NCI-H82 (cell line): ENCODE measurements around the gene FAM124B.

ENCODE experiments used
- DNase-seq: peaks from one replicate; lab custom pipeline; 2025; lab: John Stamatoyannopoulos, UW

The FAM124B gene

DNA sequence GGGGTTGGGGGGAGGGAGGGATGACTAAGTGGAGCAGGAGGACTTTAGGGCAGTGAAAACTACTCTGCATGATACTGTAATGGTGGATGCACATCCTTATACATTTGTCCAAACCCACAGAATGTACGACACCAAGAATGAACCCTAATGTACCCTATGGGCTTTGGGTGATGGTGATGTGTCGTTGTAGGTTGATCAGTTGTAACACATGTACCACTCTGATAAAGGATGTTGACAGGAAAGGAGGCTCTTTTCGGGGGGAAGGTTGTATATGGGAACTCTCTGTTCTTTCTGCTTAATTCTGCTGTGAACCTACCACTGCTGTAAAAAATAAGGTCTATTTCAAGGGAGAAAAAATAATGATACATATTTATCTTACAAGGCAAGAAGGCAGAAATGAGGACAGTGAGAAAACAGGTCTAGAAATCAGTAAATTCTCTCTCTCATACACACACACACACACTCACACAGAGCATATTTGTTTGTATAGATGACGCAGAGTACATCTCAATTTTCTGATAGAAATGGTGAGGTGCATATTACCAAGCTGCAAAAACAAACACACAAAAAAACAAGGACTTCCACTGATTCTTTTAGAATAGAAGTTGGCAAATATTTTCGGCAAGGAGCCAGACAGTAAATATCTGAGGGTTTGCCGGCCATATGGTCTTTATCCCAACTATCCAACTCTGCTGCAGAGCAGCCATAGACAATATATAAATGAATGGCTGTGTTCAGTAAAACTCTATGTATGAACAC is 20.2 kb downstream of the FAM124B start:
- no peak for DNase-seq

DNA sequence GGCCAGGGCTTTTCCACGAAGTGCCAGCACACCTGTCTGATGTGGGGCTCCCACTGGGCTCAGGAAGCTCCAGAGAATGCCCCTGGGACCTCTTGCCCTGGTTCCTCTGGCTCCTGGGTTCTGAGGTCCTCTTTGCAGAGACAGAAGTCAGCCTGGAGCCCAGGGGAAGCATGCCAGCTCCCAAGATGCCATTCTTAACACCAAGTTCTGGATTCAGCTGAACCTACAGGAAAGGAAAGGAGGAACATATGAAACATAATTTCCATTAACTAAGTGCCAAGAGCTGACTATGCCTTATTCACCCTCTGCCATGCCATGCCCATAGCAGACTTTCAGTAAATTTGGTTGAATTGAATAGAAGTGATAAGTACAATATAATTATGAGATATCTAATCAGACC is 21.9 kb downstream of the FAM124B start:
- DNase-seq, result no peak

DNA sequence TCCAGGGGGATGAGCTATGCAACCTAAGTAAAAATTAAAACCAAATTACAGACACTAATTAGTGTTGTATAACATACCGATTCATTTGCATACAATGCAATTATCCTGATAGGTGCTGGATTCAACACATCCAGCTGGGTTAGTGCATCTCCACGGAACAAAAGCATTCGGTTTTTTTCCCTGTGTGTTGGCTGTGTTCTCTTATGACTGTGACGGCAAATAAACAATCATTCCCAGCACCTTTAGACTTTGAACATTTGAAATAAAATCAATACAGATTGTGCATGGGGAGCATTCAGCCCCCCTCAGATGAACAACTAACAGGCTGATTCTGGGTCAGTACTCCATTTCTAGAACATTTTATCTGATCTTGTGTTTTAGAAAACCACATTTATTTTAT is 22.7 kb downstream of the FAM124B start:
- no peak for DNase-seq

DNA sequence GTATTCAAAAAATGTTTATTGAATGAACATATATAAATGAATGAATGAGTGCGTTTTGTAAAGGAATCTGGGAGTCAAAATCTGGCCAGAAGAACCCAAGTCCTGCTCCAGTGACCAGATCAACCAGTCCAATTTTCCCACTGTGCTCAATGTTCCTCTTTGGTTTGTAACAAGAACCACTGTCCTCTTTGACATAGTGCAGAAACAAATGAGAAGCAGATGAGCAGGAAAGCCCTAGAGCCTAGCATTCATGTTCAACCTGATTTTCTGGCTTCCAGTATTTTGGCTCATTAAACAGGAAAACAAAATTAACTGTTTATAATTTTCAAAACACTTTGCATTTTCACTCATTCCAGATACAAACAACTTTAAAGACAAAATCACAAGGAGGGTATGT is 23.2 kb downstream of the FAM124B start:
- no peak for DNase-seq

DNA sequence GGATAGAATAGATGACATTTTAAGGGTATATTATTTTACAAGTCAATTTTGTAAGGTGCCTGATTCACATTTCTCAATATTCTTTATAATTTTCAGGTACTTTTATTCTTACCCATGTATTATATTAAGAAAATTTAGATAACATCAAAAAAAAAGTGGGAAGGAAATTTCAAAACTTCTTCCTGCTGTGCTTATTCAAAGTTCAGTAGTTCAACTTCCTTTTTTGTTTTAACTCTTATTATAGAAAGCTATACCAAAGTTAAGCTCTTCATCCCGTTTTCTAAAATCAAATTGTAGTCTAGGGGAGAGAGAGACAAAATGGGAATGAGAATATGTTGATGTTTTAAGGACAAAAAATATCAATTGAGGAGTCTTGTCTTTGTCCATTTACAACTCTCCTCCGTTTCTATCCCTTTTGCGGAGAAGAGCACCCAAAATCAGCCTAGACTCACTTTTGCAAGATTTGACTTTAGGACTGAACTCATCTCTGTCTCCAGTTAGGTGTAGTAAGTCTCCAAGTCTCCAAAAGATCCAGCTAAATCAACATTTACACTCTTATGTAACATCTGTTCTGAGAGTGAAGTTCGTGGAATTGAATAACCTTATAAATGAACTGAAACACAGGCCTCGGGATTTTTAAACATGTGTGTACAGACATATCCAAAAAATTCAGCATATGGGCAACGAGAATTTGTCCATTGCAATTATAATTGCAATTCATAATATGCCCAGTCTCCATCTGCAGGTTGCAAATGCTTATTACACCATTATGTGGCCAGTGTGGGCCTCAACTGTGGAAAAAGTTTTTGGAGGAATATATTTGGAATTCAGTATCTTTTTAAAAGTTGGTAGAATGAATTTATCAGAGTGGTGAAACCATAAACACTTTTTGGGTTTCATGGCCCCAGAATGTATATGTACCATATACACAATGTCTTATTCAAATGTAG is 23.9 kb downstream of the FAM124B start:
- DNase-seq, result no peak

DNA sequence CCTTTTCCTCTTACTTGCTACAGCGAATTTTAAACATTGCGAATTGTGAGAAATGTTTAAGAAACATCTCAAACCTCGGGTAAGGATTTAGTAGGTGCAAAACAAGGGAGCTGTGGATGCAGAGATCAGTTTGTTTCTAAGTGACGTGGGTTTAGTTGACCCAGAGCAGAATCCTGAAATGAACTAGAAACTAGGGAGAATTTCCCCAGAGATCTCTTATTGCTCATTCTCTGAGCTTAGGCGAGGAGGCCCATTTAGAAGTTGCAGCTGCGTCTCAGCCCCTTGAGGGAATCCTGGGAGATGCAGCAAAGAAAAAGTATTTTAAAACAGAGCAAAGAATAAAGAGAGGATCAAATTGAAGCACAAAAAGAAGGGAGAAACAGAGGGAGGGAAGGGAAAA is 29.3 kb downstream of the FAM124B start:
- no peak for DNase-seq

DNA sequence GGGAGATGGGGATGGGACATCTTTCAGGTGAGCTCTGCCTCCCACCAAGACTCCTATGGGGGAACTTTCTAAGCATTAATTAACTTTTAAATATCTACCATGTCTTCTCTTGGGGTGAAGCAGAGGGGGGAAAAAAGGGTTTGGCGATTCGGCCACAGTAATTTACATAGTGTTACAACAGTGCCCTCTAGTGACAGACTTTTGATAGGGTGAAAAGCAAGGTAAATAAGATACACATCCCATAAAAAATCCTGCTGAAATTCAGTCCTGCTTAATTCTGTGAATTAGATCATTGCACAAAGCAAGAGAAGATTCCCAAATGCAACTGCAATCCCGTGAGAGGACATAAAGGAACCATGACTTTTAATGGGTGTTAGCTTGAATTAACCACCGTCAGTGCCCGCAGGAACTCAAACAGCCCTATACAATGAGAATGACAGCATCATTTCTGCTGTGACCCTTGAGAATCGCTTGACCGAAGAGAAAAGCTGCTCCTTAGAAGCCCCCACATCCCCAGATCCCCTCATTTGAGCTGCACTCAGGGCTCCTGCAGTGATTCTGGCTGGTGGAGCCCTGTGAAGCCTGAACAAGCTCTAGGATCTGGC is 32.8 kb downstream of the FAM124B start:
- DNase-seq, result peak; percentile 83

DNA sequence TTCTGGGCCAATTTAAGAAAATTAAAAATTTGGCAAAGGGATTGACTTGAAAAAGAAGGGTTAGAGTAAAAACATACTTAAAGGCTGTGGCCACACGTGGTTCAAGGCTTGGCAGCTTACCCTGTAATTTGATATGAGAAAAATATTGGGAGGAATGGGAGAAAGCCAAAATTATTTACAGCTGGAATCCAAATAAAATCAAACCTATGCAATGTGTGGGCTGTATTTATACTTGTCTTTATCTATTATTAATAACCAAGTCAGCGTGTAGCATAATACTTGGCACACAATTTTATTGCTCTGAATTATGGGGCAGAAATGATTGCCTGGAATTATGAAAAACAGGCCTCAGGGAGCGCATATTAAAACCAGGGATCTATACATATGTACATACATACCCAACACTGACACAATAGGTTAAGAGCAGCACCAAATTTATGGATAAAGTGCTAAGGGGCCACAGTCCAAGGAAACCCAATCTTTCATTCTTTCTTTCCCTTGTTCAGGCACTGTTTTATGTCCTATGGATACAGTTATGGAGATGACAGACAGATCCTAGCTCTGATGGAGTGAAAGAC is 35.6 kb downstream of the FAM124B start:
- no peak for DNase-seq

DNA sequence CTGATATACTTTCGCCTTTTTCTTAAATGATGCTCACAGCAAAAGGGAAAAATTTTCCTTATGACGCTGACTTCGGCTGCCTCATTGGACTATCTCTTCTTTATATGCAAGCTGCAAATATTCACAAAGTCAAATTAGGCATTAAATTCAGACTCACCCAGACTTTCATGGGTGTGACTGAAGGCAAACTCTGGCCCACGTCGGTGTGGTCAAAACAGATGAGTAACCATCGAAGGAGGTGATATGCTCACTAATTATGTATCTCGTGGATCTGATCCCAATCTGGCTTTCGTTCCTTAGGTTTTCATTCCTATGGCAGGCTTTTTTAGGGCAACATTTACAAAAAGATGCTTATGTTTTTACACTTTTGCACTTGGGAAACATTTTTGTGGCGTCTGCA is 36.6 kb downstream of the FAM124B start:
- no peak for DNase-seq

DNA sequence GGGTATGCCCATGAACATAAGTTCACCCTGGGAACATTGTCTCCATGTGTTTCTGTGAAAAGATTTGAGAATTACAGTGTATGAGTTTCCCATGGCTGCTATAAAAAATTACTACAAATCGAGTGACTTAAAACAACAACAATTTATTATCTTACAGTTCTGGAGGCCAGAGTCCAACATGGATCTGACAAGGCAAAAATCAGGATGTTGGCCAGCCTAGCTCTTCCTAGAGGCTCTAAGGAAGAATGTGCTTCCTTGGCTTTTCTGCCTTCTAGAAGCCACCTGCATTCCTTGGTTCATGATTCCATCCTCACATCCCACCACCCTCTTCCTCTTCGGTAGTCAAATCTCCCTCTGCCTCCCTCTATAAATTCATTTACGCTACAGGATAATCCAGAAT is 38.6 kb downstream of the FAM124B start:
- DNase-seq, result no peak

DNA sequence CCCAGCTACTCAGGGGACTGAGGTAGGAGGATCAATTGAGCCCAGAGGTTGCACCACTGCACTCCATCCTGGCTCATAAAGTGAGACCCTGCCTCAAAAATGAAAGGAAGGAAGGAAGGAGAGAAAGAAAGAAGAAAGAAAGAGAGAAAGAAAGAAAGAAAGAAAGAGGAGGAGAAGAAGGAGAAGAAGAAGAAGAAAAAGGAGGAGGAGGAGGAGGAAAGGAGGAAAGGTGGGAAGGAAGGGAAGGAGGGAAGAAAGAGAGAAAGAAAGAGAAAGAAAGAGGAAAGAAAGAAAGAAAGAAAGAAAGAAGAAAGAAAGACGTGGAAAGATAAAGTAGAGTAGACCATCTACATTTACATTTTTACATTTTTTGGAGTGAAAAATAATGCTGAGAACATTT is 39.8 kb downstream of the FAM124B start:
- no peak for DNase-seq

DNA sequence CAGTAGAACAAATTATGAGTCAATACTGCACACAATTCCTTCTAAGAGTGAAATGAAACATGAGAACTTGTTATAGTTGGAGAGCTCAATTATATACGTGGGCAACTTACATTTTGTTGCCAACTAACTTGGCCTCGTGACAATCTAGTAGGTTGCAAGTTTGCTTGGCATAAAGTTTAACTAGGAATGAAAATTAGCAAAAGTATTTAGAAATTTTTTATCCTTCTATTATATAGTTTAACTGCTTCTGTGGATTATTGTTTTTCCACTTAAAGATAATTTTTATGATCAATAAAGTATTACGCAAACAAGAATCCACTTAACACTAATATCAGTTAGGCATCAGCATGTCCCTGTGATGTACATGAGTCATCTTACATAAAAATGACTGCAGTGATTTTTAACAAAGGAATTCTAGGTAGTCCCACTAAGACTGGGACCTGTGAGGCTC is 41.1 kb downstream of the FAM124B start:
- no peak for DNase-seq

DNA sequence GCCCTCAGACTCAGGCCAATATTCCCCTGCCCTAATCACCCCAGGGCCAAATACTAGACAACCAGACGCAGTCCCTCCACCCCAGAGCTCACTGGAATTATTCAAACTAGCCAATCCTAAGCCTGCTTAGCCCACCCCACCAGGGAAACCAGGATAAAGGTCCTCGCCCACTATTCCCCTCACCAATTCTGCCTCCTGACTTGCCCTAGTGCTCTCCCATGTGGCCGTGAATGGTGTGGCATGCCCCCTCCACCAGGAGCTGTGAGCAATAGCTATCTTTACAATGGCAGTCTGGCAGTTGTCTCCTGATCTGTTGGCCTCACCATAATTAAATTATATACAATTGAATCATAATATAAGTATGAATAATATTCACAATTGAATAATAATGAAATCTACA is 42.3 kb downstream of the FAM124B start:
- peak; percentile 79 for DNase-seq

DNA sequence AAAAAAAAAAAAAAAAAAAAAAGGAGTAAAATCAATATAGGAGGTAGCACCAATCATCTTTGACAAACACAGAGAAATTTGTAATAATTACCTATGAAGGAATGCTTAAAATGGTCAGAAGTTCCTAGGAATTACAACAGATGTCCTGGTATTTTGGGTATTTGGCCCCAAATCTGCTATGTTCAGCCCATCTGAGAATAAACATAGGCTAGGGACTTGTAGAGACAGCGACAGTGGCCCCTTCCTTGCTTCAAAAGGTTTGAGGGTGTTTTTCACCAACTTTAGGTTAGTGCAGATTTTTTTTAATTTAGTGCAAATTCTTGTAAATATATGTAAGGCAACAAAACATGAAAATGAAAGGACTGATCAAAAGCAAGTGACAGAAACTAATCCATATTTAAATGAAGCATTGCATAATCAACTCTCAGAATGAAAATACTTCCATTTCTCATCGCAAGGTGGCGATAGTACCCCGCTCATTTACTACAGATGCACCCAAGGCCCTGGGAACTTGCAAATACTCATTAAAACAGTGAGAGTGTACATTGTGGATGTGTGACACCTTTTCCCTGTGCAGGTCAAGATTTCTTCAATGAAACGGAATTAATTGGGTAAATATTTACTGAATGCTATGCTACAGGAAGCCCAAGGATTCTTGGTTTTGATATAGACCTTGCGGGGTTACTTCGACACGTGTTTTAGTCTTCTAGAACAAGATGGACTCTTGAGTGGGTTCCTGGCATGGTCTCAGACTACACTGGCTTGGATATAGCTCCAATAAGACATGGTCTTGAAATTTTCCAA is 44.6 kb downstream of the FAM124B start:
- DNase-seq, result peak; percentile 76

DNA sequence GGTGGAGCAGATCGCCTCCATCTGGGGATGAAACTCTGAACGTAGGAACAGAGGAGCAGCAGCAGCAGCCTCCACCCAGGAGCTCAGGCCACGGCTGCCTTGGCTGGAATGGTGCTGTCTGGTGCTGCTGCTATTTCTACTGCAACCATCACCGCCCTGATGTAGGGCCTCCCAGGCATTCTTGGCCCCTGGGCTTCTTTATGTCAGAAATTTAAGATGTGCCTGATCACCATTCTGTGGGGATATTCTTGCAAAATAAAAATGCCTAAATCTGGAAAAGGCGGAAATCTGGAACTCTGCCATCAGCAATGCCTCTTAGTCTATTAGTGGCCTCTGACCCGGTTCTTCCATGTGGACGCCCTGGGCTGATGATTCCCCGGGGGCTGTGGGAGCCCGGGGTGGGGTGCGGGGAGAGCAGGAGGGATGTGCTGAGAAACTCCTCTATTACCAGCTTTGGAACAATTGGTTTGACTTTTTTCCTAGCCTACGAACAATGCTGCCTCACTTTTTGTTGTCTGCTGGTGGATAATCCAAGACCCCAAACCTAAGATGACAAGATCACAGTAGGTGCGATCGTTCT is 47.2 kb downstream of the FAM124B start:
- DNase-seq, result no peak

DNA sequence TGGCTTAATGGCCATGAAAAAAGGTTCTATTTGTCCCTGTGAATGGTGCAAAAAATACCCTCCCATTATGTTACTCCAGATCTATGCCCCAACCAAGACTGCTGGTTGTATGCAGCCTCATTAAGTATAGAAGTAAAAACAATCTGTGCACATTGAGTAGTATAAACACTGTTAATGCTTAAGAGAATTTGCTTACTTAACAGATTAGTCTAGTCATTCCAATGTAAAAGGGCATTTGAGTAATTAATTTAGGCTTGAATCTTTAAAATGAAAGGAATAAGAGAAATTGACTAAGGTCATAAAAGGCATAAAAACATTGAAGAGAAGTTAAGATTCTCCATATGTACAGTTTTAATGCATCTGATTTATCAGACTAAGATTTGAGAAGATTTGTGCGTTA is 51.2 kb downstream of the FAM124B start:
- DNase-seq, result no peak

DNA sequence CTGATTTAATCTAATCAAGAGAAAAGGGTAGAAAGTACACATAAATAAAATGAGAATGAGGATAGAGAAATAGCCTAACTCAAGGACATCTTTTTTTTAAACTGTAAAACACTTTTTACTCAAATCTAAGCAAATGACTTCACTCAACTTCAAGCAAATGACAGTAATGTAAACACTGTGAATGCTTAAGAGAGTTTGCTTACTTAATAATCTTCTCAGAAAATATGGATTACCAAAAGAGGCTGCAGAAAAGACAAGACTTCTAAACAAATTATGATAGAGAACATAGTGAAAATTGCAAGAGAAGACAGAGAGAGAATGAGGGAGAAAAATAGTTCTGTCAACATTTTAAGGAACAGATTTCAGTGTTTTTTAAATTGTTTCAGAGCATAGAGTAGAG is 52.5 kb downstream of the FAM124B start:
- DNase-seq, result no peak

DNA sequence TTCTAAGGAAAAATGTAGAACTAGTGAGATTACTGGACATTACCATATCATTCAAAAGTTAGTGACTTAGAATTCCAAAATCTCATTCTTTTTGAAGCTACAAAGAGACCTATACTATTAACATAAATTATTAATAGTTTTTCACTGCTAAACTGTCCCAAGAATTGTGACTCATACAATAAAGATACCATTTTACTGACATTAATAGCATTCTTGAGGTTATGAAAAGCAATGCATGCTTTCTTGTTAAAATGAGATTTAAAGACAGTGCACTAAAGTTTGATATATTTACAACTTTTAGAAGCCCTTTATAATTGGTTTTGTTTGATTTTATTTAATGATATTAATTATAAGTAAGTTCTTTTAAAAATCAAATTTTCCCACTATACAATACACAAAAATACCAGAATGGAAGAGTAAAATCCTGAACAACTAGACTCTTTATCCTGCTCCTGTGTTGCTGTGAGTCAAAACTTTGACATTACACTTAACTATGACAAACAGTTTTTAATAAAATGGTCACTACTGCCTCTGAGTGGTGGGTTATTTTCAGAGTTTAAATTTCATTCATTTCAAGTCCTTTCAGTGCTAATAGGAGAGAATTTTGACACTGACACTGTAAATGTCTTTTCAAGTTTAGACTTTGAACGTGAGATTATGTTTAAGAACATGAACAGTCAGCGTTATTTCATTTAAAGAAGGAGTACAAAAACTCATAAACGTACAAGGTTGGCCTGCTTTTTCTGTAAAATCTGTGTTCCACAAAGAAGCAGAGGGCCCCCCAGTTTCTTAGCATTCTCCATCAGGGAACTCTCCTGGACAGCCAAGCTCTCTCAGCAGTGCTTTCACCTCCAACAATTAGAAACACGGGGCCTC is 54.5 kb downstream of the FAM124B start:
- DNase-seq, result no peak

DNA sequence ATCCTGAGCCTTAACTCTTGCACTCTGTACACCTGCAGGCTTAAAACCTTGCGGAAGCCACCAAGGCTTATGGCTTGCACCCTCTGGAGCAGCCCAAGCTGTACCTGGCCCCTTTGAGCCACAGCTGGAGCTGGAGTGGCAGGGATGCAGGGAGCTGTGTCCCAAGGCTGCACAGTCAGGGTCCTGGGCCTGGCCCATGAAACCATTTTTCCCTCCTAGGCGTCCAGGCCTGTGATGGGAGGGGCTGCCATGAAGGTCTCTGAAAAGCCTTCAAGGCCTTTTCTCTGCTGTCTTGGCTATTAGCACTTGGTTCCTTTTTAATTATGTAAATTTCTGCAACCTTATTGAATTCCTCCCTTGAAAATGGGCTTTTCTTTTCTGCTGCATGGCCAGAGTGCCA is 56.4 kb downstream of the FAM124B start:
- no peak for DNase-seq

DNA sequence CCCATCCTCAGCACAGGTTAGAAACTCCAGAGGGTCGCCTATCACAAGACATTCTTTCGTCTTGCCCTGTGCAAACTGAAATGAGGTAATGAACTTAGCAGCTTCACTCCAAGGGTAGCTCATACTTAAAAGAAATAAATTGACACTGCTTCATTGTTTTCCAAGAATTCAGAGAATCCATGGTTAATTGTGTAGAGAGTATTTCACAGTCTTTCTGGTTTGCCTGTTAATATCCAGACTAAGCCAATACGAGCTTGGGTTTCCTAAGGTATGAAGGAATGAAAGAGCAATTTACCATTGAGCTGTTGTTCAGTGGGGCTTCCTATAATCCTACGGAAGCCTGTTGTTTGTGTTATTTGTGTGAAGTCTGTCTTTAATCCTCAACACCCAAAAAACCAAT is 58.7 kb downstream of the FAM124B start:
- peak; percentile 13 for DNase-seq
